MCF 10A (cell line): ENCODE data around the gene PLVAP. TPM values are rescaled to one million over a fixed set of nuclear protein-coding genes. Genes with fewer than 3 reads are reported as not detected.

ENCODE experiments used
- BruUV-seq: library from RNA; stranded (reverse); fragments of 400-500 nt; replicated peaks from 2 replicates; lab custom pipeline; 2021; lab: Mats Ljungman, UMichigan
- CTCF ChIA-PET: fragments of 300-600 bp; sonication (Branson Sonifier 250); formaldehyde crosslinking; extraction: SDS; loops from one replicate; lab custom pipeline; 2021; ENCODE audit warnings: antibody characterized with exemption, inconsistent platforms; lab: Yijun Ruan, JAX
- POLR2A ChIA-PET: fragments of 300-600, 350-650 bp; sonication (Branson Sonifier 250); formaldehyde crosslinking; extraction: SDS; loops from one replicate; lab custom pipeline; 2020; ENCODE audit warnings: antibody characterized with exemption, inconsistent platforms; lab: Yijun Ruan, JAX
- DNase-seq: peaks from one replicate; pipeline ENCODE4 v3.0.0-alpha.2; 2018; ENCODE audit not compliant: unreplicated experiment
- H3K27ac Mint-ChIP-seq: one replicate; pipeline ENCODE4 v1.8.0; 2022; ENCODE audit warnings: mild to moderate bottlenecking, low read depth, mixed read lengths; ENCODE audit not compliant: unreplicated experiment
- H3K27me3 Mint-ChIP-seq: one replicate; pipeline ENCODE4 v1.8.0; 2022; ENCODE audit warnings: mixed read lengths; ENCODE audit not compliant: insufficient read depth, unreplicated experiment
- H3K36me3 Mint-ChIP-seq: one replicate; pipeline ENCODE4 v1.8.0; 2022; ENCODE audit warnings: mild to moderate bottlenecking, moderate library complexity, mixed read lengths; ENCODE audit not compliant: insufficient read depth, unreplicated experiment
- H3K4me1 Mint-ChIP-seq: one replicate; pipeline ENCODE4 v1.8.0; 2022; ENCODE audit warnings: mixed read lengths; ENCODE audit not compliant: insufficient read depth, unreplicated experiment
- H3K4me3 Mint-ChIP-seq: one replicate; pipeline ENCODE4 v1.8.0; 2022; ENCODE audit warnings: mild to moderate bottlenecking, moderate library complexity, mixed read lengths; ENCODE audit not compliant: unreplicated experiment
- H3K9me3 Mint-ChIP-seq: one replicate; pipeline ENCODE4 v1.8.0; 2022; ENCODE audit warnings: mixed read lengths; ENCODE audit not compliant: unreplicated experiment
- CTCF ChIP-seq: fragments of 200-600 bp; IDR thresholded peaks from one replicate; pipeline ENCODE4 v1.8.0; 2022; ENCODE audit warnings: antibody characterized with exemption, mild to moderate bottlenecking; ENCODE audit not compliant: unreplicated experiment
- intact Hi-C: fragments of 100-400 bp; cut with micrococcal nuclease; formaldehyde crosslinking; loops from 2 replicates; pipeline ENCODE4 v1.14.1; 2022
- total RNA-seq: library from RNA; stranded (reverse); gene quantifications from 2 replicates; pipeline ENCODE4 v1.2.3, GENCODE V29; 2022

Gene PLVAP
- total RNA-seq, 1 experiment from 2014 or later, result not detected

DNA sequence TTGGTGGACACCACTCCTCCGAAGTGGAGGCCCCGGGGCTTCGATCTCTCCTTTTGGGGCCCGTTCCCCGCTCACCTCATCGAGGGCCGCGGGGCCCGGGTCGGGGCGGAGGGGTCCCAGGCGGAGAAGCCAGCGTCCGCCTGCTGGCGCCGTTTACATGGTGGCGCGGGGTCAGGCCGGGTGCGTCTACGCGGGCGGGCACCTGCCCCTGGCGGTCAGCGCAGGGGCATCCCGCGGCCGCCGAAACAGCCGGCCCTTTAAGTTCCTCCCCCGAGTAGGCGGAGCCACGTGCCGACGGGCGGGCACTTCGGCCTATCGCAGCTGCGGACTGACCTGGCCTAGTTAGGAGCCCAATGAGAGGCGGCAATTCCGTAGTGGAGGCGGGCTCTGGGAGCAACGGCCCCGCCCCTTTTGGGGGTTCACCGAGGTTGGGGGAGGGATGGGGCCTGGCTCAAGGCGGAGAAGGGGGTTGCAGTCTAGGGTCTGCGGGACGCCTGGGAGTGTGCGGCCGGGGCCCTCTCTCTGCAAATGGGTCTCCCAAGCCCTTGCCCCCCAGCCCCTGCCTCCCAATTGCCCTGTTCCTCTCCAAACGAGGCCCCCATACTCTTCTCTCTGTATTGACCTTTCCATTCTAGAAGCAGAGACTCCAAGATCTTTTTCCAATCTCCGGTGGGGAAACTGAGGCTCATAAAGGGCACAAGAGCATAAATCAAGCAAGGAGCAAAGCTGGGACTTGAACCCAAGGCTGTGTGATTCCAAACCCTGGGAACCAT is 73.8 kb downstream of the PLVAP start, which contains the start of gene ABHD8:
Gene ABHD8 (minus strand): TSS at position 259 of the 773 bp plus-strand sequence. CDS start 1,809 bp downstream, outside the sequence.
- H3K4me3 Mint-ChIP-seq, result peak within 1 kb of the TSS; percentile 65
- H3K9me3 Mint-ChIP-seq, result no peaks in the 10 kb centered on the region
- H3K36me3 Mint-ChIP-seq, result peaks cover 14% of the 10 kb centered on the region
- peaks cover 21% of the 10 kb centered on the region for H3K4me1 Mint-ChIP-seq
- no TSS peak for BruUV-seq
- peak; percentile 96 for DNase-seq
- CTCF ChIA-PET, result interaction anchor here (0.5 to 1.0 kb wide), 5 partner anchors 44 to 784 kb away, joined by 3 to 6 read pairs (median 4); partner anchors contain the start of gene CCDC194
- TF ChIP-seq CTCF, result peak; percentile 49
- no peak within 1 kb of the TSS for H3K27ac Mint-ChIP-seq
- H3K27me3 Mint-ChIP-seq, result no peaks in the 10 kb centered on the region
- POLR2A ChIA-PET, result interaction anchor here (0.6 to 10.5 kb wide), 6 partner anchors 8 to 43 kb away, joined by 3 to 152 read pairs (median 4); partner anchors contain the start of genes ANO8 and GTPBP3
- intact Hi-C loops, result no loop called here

DNA sequence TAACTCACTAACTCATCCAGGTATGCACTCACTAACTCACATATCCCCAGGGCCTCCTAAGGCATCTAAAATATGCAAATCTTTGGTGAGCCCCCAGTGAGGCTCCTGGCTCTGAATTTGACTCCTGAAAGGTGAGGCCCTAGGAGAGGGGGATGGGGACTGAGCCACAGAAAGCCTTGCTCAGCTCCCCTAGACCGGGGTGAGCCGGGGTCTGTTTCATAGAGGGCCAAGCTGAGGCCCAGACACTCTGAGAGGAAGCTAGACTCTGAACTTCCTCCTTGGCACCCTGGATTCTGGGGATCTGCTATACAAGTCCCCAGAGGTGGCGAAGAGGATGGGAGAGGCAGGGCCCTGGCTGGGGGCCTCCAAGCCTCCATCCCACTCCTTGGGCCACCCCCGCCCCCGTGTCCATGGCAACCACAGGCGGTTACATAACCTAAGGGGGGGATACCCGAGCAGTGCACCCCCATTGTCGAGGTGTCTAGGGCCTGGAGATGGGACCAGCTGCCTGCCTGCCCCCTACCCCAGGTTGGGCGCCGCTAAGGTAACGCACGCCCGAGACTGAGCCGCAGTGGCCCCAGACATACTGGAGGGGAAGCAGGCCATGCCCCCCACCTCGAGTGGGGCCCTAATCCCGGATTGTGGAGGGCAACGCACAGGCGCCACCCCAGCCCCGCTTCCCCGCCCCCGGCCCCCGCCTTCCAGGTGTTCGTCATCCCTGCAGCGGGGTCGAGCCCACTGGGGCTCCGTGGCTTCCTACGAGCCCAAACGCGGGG is 74.6 kb downstream of the PLVAP start:
- intact Hi-C loops, result no loop called here

More for the DNA sequence above, 74.6 kb downstream of the PLVAP start:
- BruUV-seq, result no TSS peak
- H3K4me3 Mint-ChIP-seq, result peak overlapping the region; percentile 65
- H3K27ac Mint-ChIP-seq, result no peak overlapping the region
- ChIA-PET CTCF (interaction anchor here (1.0 to 1.1 kb wide), 2 partner anchors 10 to 45 kb away, joined by 3 to 6 read pairs; no protein-coding TSS in a partner anchor), POLR2A (interaction anchor here (0.7 to 10.5 kb wide), 3 partner anchors 32 to 42 kb away, joined by 4 to 152 read pairs (median 4); partner anchors contain the start of genes ANO8 and GTPBP3)
- no peaks in the 10 kb centered on the region for H3K27me3 Mint-ChIP-seq
- no peaks in the 10 kb centered on the region for H3K9me3 Mint-ChIP-seq
- H3K36me3 Mint-ChIP-seq, result peaks cover 14% of the 10 kb centered on the region
- TF ChIP-seq CTCF, result no peak
- peaks cover 17% of the 10 kb centered on the region for H3K4me1 Mint-ChIP-seq
- DNase-seq, result no peak

Other genes starting within 250 kb of the PLVAP start
- 29.9 and 47.9 TPM in 2 replicates for gene USE1, start 162.0 kb downstream of the PLVAP start, total RNA-seq
- 13.7 and 14.3 TPM in 2 replicates for gene OCEL1, start 151.1 kb downstream of the PLVAP start, total RNA-seq
- gene NR2F6, start 131.4 kb downstream of the PLVAP start, total RNA-seq, result 32.8 and 36.3 TPM in 2 replicates
- not detected in 2 replicates for gene USHBP1, start 112.6 kb downstream of the PLVAP start, total RNA-seq
- gene BABAM1, start 109.9 kb downstream of the PLVAP start, total RNA-seq, result 96.1 and 104 TPM in 2 replicates
- 0.16 and 1.0 TPM in 2 replicates for gene ANKLE1, start 95.4 kb downstream of the PLVAP start, total RNA-seq
- gene ABHD8, start 73.9 kb downstream of the PLVAP start, total RNA-seq, result 4.1 and 6.4 TPM in 2 replicates
- gene MRPL34, start 71.5 kb downstream of the PLVAP start, total RNA-seq, result 58.8 and 65.8 TPM in 2 replicates
- 57.4 and 60.4 TPM in 2 replicates for gene DDA1, start 67.8 kb downstream of the PLVAP start, total RNA-seq
- gene ANO8, start 42.5 kb downstream of the PLVAP start, total RNA-seq, result 13.0 and 14.5 TPM in 2 replicates
- gene GTPBP3, start 39.8 kb downstream of the PLVAP start, total RNA-seq, result 24.8 and 27.9 TPM in 2 replicates
- gene CCDC194, start 16.9 kb upstream of the PLVAP start, total RNA-seq, result 0.37 TPM in 1 of 2 replicates, not detected in the other
- 19.6 and 24.8 TPM in 2 replicates for gene BST2, start 28.3 kb upstream of the PLVAP start, total RNA-seq
- gene MVB12A, start 42.7 kb upstream of the PLVAP start, total RNA-seq, result 47.7 and 51.1 TPM in 2 replicates
- not detected in 2 replicates for gene TMEM221, start 71.3 kb upstream of the PLVAP start, total RNA-seq
- gene NXNL1, start 83.6 kb upstream of the PLVAP start, total RNA-seq, result not detected in 2 replicates
- gene SLC27A1, start 93.2 kb upstream of the PLVAP start, total RNA-seq, result 3.4 and 5.0 TPM in 2 replicates
- 115 and 143 TPM in 2 replicates for gene PGLS, start 134.3 kb upstream of the PLVAP start, total RNA-seq
- gene COLGALT1, start 178.3 kb upstream of the PLVAP start, total RNA-seq, result 103 and 107 TPM in 2 replicates